ENCODE data around the gene WDR59.

The WDR59 gene

GRCh38 chr16:74832228-74832627 lies 152.7 kb downstream of the WDR59 start:
- no peak for DNase-seq (ENCODE audit: low read depth)
- H3K4me3 ChIP-seq (ENCODE audit: low read depth, low read length) = no peak overlapping the region
- no peak for TF ChIP-seq CTCF (IDR thresholded peaks at IDR 0.05; ENCODE audit: insufficient read depth, low read depth, low read length, missing control alignments)

GRCh38 chr16:74831467-74831866 lies 153.5 kb downstream of the WDR59 start:
- H3K4me3 ChIP-seq (ENCODE audit: low read depth, low read length) = no peak overlapping the region
- no peak for TF ChIP-seq CTCF (IDR thresholded peaks at IDR 0.05; ENCODE audit: insufficient read depth, low read depth, low read length, missing control alignments)
- DNase-seq (ENCODE audit: low read depth) = no peak

GRCh38 chr16:74830648-74831047 lies 154.3 kb downstream of the WDR59 start:
- TF ChIP-seq CTCF (IDR thresholded peaks at IDR 0.05; ENCODE audit: insufficient read depth, low read depth, low read length, missing control alignments) = no peak
- DNase-seq (ENCODE audit: low read depth) = no peak
- no peak overlapping the region for H3K4me3 ChIP-seq (ENCODE audit: low read depth, low read length)

- H3K4me3 ChIP-seq (ENCODE audit: low read depth, low read length) = no peak overlapping the region
- no peak for DNase-seq (ENCODE audit: low read depth)
- TF ChIP-seq CTCF (IDR thresholded peaks at IDR 0.05; ENCODE audit: insufficient read depth, low read depth, low read length, missing control alignments) = no peak
Observed at GRCh38 chr16:74829637-74830036, 155.3 kb downstream of the WDR59 start.

- no peak overlapping the region for H3K4me3 ChIP-seq (ENCODE audit: low read depth, low read length)
- no peak for TF ChIP-seq CTCF (IDR thresholded peaks at IDR 0.05; ENCODE audit: insufficient read depth, low read depth, low read length, missing control alignments)
- DNase-seq (ENCODE audit: low read depth) = no peak
Observed at GRCh38 chr16:74825941-74826340, 159.0 kb downstream of the WDR59 start.

GRCh38 chr16:74825016-74825415 lies 159.9 kb downstream of the WDR59 start:
- no peak for TF ChIP-seq CTCF (IDR thresholded peaks at IDR 0.05; ENCODE audit: insufficient read depth, low read depth, low read length, missing control alignments)
- no peak overlapping the region for H3K4me3 ChIP-seq (ENCODE audit: low read depth, low read length)
- no peak for DNase-seq (ENCODE audit: low read depth)
